NCI-H128 (cell line): Measurements from ENCODE around the gene ETFRF1.

Experiments
- DNase-seq: peaks from one replicate; lab custom pipeline; 2025; ENCODE audit not compliant: unreplicated experiment; lab: John Stamatoyannopoulos, UW

ETFRF1 gene

GRCh38 chr12:25208554-25208953 lies 13.5 kb downstream of the ETFRF1 start:
- no peak for DNase-seq

- DNase-seq: no peak
Measured at GRCh38 chr12:25213338-25213737, 18.3 kb downstream of the ETFRF1 start.

GRCh38 chr12:25236190-25236589 lies 41.2 kb downstream of the ETFRF1 start:
- DNase-seq: no peak

- no peak for DNase-seq
Measured at GRCh38 chr12:25236626-25237025, 41.6 kb downstream of the ETFRF1 start.

- DNase-seq: no peak
Measured at GRCh38 chr12:25241167-25242020, 46.4 kb downstream of the ETFRF1 start.

- no peak for DNase-seq
Measured at GRCh38 chr12:25242981-25243679, 48.1 kb downstream of the ETFRF1 start.

GRCh38 chr12:25243680-25243990 lies 48.6 kb downstream of the ETFRF1 start:
- DNase-seq: no peak

- DNase-seq: no peak
Measured at GRCh38 chr12:25245491-25245890, 50.5 kb downstream of the ETFRF1 start.

GRCh38 chr12:25248137-25248536 lies 53.1 kb downstream of the ETFRF1 start:
- no peak for DNase-seq

- no peak for DNase-seq
Measured at GRCh38 chr12:25248732-25249131, 53.7 kb downstream of the ETFRF1 start.

GRCh38 chr12:25249931-25250738 lies 55.1 kb downstream of the ETFRF1 start:
- no peak for DNase-seq

GRCh38 chr12:25250744-25251730 lies 56.0 kb downstream of the ETFRF1 start, which contains the start of gene KRAS:
Gene KRAS, minus strand, starts transcription at chr12:25250929.
- peak; percentile 89 for DNase-seq

GRCh38 chr12:25251769-25252168 lies 56.7 kb downstream of the ETFRF1 start:
- DNase-seq: no peak

- DNase-seq: no peak
Measured at GRCh38 chr12:25252946-25253345, 57.9 kb downstream of the ETFRF1 start.

- DNase-seq: no peak
Measured at GRCh38 chr12:25253371-25254068, 58.5 kb downstream of the ETFRF1 start.

GRCh38 chr12:25254271-25254880 lies 59.3 kb downstream of the ETFRF1 start:
- DNase-seq: no peak
